HAP-1 (cell line): ENCODE results near the gene PLB1.

Experiments used
- DNase-seq, 2 experiments: peaks; one replicate each; pipeline ENCODE4 v3.0.0-alpha.2; 2016 to 2020; ENCODE audit warnings: low spot score in 2 of 2
- H3K27me3 ChIP-seq: fragments of 250-450 bp; sonication (Bioruptor Pico); 2 replicates; pipeline ENCODE4 v1.5.1; 2020; ENCODE audit warnings: low read depth, mild to moderate bottlenecking, moderate library complexity
- H3K36me3 ChIP-seq: fragments of 250-450 bp; sonication (Bioruptor Pico); replicated peaks from 2 replicates; pipeline ENCODE4 v1.5.1; 2020; ENCODE audit warnings: mild to moderate bottlenecking
- H3K4me1 ChIP-seq: fragments of 250-450 bp; sonication (Bioruptor Pico); 2 replicates; pipeline ENCODE4 v1.5.1; 2020; ENCODE audit warnings: mild to moderate bottlenecking
- H3K4me3 ChIP-seq: fragments of 250-450 bp; sonication (Bioruptor Pico); 2 replicates; pipeline ENCODE4 v1.5.1; 2020; ENCODE audit warnings: mild to moderate bottlenecking, moderate library complexity
- H3K9me3 ChIP-seq: fragments of 250-450 bp; sonication (Bioruptor Pico); 2 replicates; pipeline ENCODE4 v1.5.1; 2020; ENCODE audit warnings: mild to moderate bottlenecking, moderate library complexity
- in situ Hi-C: fragments of 300-500 bp; cut with MboI; formaldehyde crosslinking; loops from 3 replicates; pipeline ENCODE4 v1.14.3; 2020; ENCODE audit warnings: low sequenced_read_pairs, inconsistent platforms, mixed read lengths

The PLB1 gene

DNA sequence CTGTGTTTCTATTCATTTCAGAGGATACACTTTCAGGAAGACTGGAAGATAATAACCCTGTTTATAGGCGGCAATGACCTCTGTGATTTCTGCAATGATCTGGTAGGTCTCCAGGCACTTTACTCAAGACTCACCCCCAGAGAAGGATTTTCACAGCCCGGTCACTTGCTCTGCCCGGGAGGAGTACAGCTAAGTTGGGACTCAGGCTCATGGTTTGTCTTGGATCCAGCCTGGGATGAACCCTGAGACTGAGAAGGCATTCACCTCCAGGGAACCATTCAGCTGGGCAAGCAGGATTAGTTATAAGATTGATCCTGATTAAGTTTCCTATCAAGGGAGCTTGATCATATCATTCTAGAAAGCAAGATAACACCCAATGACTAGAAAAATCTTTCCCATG is 83.7 kb downstream of the PLB1 start:
- DNase-seq = no peak
- in situ Hi-C loops = no loop called here
- H3K4me3 ChIP-seq = no peak overlapping the region
- no peaks in the 10 kb centered on the region for H3K9me3 ChIP-seq
- H3K27me3 ChIP-seq = no peaks in the 10 kb centered on the region
- H3K36me3 ChIP-seq = no peaks in the 10 kb centered on the region
- H3K4me1 ChIP-seq = no peaks in the 10 kb centered on the region

- Histone ChIP-seq H3K27me3 (no peaks in the 10 kb centered on the region), H3K36me3 (no peaks in the 10 kb centered on the region), H3K4me1 (no peaks in the 10 kb centered on the region), H3K4me3 (no peak overlapping the region), H3K9me3 (no peaks in the 10 kb centered on the region)
- in situ Hi-C loops = no loop called here
- no peak for DNase-seq
Measured at GRCh38 chr2:28580078-28580477, 84.2 kb downstream of the PLB1 start.

DNA sequence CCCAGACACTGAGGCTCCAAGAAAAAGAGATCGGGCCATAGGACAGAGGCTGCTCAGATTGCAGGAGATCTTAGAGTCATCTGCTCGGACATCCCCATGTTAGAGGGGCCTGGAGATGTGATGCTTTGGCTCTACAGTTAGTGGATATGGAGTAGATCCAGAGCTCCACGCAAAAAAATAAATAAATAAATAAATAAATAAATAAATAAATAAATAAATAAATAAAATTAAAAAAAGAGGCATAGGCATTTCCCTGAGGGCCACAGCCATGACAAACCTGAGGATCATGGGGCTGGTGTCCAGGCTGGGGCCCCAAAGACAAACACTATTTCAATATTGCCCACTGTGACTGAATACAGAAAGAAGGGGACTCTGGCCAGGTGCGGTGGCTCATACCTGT is 85.5 kb downstream of the PLB1 start:
- Histone ChIP-seq H3K4me1 (no peaks in the 10 kb centered on the region), H3K36me3 (no peaks in the 10 kb centered on the region), H3K4me3 (no peak overlapping the region), H3K27me3 (no peaks in the 10 kb centered on the region), H3K9me3 (no peaks in the 10 kb centered on the region)
- in situ Hi-C loops = no loop called here
- no peak for DNase-seq

DNA sequence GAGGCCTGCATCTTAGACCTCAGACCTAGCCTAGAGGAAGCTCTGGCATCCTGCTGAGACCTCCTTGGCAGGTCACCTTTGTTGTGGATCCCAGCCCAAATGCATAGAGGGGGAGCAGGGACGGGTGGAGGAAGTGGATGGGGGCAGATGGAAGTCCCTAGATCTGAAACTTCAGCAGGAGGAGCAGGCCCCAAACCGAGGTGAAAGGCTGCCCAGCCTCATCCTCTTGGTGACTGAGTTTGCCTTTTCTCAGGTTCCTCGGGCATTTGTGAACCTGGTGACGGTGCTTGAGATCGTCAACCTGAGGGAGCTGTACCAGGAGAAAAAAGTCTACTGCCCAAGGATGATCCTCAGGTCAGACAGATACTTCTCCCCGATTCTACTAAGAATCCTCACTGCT is 86.3 kb downstream of the PLB1 start:
- DNase-seq = no peak
- H3K36me3 ChIP-seq = no peaks in the 10 kb centered on the region
- H3K9me3 ChIP-seq = no peaks in the 10 kb centered on the region
- no peak overlapping the region for H3K4me3 ChIP-seq
- in situ Hi-C loops = no loop called here
- H3K4me1 ChIP-seq = no peaks in the 10 kb centered on the region
- no peaks in the 10 kb centered on the region for H3K27me3 ChIP-seq

GRCh38 chr2:28582595-28582994 is 86.7 kb downstream of the PLB1 start:
- in situ Hi-C loops = no loop called here
- no peaks in the 10 kb centered on the region for H3K36me3 ChIP-seq
- no peaks in the 10 kb centered on the region for H3K27me3 ChIP-seq
- no peaks in the 10 kb centered on the region for H3K4me1 ChIP-seq
- no peak overlapping the region for H3K4me3 ChIP-seq
- no peak for DNase-seq
- no peaks in the 10 kb centered on the region for H3K9me3 ChIP-seq

DNA sequence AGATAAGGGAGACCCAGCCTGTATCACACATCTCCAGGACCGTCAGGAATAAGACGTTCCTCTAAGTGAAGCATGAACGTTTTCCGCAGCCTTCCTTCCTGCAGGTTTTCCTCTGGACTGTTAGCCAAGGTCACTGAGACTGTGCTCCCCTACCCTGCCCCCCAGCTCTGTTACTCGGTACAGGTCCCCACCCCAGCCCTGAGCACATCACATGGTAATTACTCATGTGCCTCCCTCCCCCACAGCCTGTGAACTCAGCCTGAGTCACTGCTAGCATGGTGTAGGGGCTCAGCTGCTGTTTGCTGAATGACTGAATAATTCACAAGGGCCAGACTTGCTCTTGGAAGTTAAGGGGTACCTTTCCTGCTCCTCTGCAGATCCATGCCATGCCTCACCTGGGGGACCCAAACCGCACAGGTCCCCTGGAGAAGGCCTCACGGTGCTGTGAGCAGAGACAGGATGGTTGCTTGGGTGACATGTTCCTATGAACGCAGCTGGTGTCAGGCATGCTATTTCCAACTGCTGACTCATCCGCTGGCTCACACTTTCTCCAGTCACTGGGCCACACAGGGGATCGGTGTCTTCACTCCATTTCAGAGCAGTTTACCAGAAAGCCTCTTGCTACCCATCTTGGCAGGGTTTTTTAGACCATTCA is 88.2 kb downstream of the PLB1 start:
- no peaks in the 10 kb centered on the region for H3K4me1 ChIP-seq
- H3K27me3 ChIP-seq = no peaks in the 10 kb centered on the region
- H3K9me3 ChIP-seq = no peaks in the 10 kb centered on the region
- no peak for DNase-seq
- in situ Hi-C loops = no loop called here
- no peak overlapping the region for H3K4me3 ChIP-seq
- no peaks in the 10 kb centered on the region for H3K36me3 ChIP-seq

GRCh38 chr2:28586867-28587266 is 91.0 kb downstream of the PLB1 start:
- Histone ChIP-seq H3K9me3 (no peaks in the 10 kb centered on the region), H3K4me3 (no peak overlapping the region), H3K36me3 (no peaks in the 10 kb centered on the region), H3K27me3 (no peaks in the 10 kb centered on the region), H3K4me1 (no peaks in the 10 kb centered on the region)
- DNase-seq = no peak
- in situ Hi-C loops = no loop called here

DNA sequence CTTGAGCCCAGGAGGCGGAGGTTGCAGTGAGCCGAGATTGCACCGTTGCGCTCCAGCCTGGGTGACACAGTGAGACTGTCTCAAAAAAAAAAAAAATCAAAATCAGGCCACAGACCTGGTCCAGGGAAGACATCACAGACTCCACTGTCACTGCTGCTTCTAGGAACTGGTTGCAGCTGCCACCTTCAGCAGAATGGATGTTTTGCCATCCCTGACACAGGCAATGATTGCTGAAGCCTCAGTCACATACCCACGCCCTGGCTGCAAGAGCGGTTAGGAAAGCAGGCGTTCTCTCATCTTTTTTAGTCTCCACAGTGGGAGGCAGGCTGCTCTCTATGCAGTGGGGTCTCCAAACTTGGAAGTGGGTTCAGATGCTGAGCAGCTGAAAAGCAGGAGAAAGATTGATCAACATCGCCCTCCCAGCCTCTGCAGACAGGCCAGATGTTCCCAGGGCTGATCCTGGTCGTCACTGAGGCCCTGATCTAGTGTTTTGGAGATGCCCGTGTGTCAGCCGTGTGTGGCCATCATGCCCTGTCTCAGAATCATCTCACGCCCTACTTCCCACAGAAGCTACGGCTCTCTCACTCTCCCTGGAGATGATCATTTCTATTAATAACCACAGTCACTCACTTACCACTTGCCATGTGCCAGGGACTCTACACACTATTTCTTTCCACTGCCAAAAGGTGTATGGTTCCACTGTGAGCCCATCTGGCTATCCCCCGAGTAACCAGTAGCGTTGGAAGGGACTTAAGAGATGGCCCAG is 91.8 kb downstream of the PLB1 start:
- Histone ChIP-seq H3K36me3 (no peaks in the 10 kb centered on the region), H3K4me3 (no peak overlapping the region), H3K4me1 (no peaks in the 10 kb centered on the region), H3K9me3 (no peaks in the 10 kb centered on the region), H3K27me3 (no peaks in the 10 kb centered on the region)
- DNase-seq = no peak
- in situ Hi-C loops = no loop called here

DNA sequence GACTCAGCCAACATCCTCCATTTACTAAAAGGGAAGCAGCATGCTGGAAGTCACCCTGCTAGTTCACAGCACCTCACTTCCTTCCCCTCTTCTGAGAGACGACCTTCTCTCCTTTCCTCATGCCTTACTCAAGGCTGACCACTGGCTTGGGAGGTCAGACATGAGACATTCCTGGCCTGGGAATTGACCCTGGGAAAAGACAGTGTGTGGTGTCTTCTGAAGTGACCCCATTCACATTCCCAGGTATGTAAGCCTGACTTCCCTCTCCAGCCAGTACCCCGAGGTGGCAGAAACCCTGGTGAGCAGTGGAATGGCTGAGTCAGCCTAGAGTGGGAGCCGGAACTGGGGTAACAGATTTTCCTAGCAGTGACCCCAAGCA is 92.4 kb downstream of the PLB1 start:
- H3K9me3 ChIP-seq = no peaks in the 10 kb centered on the region
- H3K4me3 ChIP-seq = no peak overlapping the region
- DNase-seq = no peak
- no peaks in the 10 kb centered on the region for H3K36me3 ChIP-seq
- no peaks in the 10 kb centered on the region for H3K4me1 ChIP-seq
- H3K27me3 ChIP-seq = no peaks in the 10 kb centered on the region
- in situ Hi-C loops = no loop called here

DNA sequence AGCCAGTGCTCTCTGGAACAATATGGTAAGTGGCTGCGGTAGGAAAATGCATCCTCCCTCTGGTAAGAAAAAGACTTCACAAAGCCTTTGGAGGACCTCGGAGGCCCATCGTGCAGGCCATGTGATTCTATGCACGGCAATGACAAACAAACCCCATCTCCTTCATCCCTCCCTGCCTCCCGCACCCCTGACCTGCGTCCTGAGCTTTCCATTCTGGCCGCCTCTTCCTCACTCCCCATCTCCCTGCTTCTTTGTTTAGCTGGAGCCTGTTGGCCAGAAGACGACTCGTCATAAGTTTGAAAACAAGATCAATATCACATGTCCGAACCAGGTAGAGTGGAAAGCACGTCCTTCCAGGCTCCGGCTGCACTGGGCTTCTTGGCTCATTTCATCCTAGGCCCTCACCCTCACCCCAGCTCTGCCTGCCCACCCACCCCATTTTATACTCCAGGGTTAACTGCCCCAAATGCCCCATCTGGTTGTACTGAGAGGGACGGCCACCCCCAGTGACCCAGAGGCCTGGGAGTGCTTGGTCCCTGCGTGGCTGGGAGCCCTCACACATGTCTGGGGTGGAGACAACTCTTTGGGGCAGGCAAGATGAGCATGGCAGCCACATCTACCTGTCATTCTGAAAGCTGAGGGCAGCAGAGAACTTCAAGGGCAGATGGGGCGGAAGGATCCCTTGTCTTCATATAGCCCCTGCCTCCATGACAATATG is 94.0 kb downstream of the PLB1 start:
- Histone ChIP-seq H3K4me1 (peaks cover 8% of the 10 kb centered on the region), H3K9me3 (no peaks in the 10 kb centered on the region), H3K36me3 (no peaks in the 10 kb centered on the region), H3K4me3 (no peak overlapping the region), H3K27me3 (no peaks in the 10 kb centered on the region)
- no peak for DNase-seq
- in situ Hi-C loops = loop anchor here (10.0 kb wide), 1 partner anchor 165 kb away; the partner anchor contains the start of gene PPP1CB

DNA sequence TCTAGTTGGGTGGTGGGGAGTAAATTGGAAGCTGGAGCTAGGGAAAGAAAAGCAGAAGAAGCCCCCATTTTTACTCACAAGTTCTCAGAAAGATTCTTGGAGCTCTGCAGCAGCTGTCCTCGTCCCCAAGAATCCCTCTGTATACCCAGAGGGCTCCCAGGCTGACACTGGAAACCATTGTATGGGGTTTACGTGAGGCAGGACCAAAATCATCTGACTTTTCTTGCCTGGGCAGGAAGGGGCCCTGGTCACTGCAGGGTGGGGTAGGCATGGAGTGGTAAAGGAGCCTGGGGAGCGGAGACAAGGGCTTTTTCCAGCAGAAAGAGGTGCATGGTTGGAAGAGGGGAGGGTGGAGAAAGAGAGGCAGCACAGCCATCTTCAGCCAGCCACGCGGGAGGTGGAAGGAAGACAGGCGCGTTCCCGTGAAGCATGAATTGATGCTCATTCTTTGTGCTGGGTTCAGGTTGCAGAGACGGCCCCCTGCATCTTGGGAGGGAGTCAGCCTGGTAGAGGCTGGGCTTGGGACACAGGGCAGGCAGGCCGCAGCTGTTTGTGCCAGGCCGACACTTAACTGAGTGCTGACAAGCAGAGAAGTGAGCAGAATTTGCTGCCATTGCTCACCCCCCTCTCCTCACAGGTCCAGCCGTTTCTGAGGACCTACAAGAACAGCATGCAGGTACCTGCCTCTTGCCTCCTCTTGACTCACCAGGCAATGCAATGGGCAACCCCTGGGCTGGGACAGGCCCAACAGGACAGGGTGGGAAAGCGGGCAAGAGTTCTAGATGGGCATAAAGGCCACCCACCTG is 94.8 kb downstream of the PLB1 start:
- no peak overlapping the region for H3K4me3 ChIP-seq
- peaks cover 16% of the 10 kb centered on the region for H3K4me1 ChIP-seq
- H3K36me3 ChIP-seq = no peaks in the 10 kb centered on the region
- in situ Hi-C loops = loop anchor here (10.0 kb wide), 1 partner anchor 164 kb away; the partner anchor contains the start of gene PPP1CB
- no peaks in the 10 kb centered on the region for H3K27me3 ChIP-seq
- no peaks in the 10 kb centered on the region for H3K9me3 ChIP-seq
- no peak for DNase-seq

DNA sequence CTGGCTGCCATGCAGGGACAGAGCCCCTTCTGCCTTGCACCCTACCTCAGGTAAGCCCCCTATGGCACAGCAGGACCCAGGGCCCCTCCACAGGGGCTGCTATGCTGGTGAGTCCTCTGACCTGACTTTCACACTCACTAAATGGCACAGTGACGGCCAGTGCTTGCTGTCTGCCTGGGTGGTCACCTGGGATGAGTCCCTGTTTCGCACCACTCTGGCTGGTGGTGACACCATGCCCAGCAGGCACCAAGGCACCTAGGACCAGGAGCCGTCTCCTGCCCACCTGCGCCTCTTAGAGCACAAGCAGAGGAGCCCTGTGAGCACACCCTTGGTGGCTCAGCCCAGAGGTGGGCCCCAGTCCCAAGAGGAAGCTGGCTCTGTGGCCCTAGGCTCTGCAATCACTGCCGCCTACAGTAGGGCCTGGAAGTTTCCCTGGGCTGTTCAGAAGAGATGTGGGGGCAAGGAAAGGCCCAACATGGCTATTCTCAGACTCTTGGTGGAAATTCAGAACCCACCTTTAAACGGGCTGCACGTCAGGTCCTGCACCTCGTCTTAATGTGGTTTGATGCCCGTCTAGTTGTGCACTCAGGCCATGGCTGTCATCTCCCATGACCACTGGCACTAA is 96.0 kb downstream of the PLB1 start:
- H3K4me3 ChIP-seq = no peak overlapping the region
- no peaks in the 10 kb centered on the region for H3K9me3 ChIP-seq
- in situ Hi-C loops = loop anchor here (10.0 kb wide), 1 partner anchor 163 kb away; the partner anchor contains the start of gene PPP1CB
- DNase-seq = no peak
- no peaks in the 10 kb centered on the region for H3K36me3 ChIP-seq
- no peaks in the 10 kb centered on the region for H3K27me3 ChIP-seq
- H3K4me1 ChIP-seq = peaks cover 25% of the 10 kb centered on the region

DNA sequence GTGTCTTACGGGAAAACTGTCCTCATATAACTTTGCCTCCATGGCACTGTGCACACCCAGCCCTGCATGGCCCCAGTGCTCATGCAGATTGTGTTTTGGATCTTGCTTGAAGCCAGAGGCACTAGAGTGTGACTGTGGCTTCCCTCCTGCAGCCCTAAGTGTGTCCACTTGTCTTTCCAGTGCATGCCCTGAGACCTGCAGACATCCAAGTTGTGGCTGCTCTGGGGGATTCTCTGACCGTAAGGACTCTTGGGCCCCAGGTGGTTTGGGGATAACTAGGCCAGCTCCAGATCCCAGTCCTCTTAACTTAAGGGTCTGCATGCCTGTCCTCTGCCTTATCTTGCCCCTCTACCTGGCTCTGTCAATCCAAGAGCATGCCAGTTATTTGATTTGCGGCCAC is 96.6 kb downstream of the PLB1 start:
- no peak for DNase-seq
- no peaks in the 10 kb centered on the region for H3K27me3 ChIP-seq
- H3K4me3 ChIP-seq = no peak overlapping the region
- in situ Hi-C loops = loop anchor here (10.0 kb wide), 1 partner anchor 162 kb away; the partner anchor contains the start of gene PPP1CB
- H3K4me1 ChIP-seq = peaks cover 25% of the 10 kb centered on the region
- no peaks in the 10 kb centered on the region for H3K36me3 ChIP-seq
- H3K9me3 ChIP-seq = no peaks in the 10 kb centered on the region
